HG02973 (cell line): ENCODE results near the gene ULBP3.
A peak's percentile ranks its signal among the peaks of the same experiment; 100 is the strongest.

Source experiments
- ATAC-seq: cut with Tn5 transposase; IDR thresholded peaks from one replicate; pipeline ENCODE4 v1.9.1; 2021; ENCODE audit warnings: moderate library complexity; ENCODE audit not compliant: unreplicated experiment

The ULBP3 gene

GRCh38 chr6:150068720-150069648, at the start of gene ULBP3:
ULBP3 (minus strand) TSS chr6:150069121; CDS start chr6:150069066, 55 bp downstream.
- peak; percentile 65 for ATAC-seq

DNA sequence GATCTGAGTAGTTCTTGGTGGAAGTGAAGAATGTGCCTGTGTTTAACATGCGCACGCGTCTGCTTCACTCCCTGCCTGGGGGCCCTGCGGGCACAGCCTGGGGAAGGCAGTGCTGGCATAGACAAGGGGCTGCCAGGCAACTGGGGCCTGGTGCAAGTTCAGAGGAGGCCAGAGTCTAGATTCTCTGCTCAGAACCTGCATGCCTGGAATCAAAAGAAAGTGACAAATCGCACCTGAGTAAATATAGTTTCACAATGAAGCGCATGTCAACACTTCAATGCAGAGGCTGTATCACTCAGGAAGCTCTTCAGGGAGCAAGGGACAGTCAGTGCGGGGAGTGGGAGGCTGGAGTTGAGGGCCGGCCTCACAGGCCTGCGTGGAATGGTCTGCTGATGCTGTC, 49.7 kb upstream of the ULBP3 start:
- no peak for ATAC-seq

DNA sequence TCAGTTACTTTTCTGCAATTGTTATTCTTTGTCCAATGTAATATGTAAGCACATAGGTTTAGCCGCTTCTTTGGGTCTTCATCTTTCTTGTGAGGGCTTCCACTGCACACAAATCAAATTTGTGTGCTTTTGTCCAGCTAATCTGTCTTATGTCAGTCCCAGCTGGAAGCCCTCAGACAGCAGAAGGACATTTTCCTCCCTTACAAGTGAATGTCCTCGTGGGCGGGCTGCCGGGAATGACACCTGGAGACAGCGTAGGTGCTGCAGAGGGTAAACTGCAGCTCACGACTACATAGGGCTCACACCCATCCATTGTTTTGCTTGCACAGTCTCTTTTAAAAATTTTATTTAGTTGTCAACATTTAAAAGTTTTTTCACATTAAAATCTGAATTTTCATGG, 49.3 kb upstream of the ULBP3 start:
- ATAC-seq: no peak

DNA sequence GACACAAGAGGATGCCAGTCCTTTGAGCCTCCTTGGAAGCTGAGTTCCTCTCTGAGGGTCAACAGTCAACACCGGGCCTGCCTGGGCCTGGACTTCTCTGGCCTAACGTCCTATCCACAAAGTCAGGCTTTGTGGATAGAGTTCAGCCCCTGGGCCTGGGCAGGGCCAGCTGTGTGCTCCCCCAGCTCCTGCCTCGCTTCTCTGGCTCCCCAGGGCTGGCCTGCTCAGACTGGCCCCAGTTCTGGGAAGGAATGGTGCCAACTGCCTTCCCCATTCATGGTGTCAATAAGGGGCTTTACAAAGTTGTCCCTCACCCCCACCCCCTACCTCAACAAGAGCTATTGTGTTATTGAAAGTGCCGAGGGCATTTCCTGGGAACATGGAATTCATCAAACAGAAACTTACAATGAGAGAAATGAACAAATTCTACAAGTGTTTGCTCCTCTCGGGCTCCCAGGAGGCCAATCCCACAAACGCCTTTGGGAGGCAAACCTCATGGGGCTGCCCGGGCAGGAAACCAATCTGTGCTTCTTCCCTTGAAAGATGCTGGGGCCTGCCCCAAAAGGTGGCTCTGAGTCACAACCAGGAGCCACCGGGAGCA, 47.4 kb upstream of the ULBP3 start:
- ATAC-seq: no peak

GRCh38 chr6:150115769-150116168, 46.8 kb upstream of the ULBP3 start:
- no peak for ATAC-seq

GRCh38 chr6:150112233-150112632, 43.3 kb upstream of the ULBP3 start:
- ATAC-seq: no peak

DNA sequence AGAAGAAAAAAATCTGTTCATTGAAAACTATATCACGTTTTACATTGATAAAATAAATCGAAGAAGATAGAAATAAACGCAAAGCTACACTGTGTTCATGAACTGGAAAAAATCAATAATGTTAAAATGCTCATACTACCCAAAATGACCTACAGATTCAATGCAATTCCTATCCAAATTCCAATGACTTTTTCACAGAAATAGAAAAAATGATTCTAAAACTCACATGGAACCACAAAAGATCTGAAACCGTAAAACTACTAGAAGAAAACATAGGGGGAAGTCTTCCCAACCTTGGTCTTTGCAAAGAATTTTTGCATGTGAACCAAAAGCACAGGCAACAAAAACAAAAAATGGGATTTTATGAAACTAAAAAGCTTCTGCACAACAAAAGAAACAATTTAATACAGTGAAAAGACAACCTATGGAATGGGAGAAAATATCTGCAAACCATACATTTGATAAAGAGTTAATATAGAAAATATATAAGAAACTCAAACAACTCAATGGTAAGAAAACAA, 33.9 kb upstream of the ULBP3 start:
- no peak for ATAC-seq

DNA sequence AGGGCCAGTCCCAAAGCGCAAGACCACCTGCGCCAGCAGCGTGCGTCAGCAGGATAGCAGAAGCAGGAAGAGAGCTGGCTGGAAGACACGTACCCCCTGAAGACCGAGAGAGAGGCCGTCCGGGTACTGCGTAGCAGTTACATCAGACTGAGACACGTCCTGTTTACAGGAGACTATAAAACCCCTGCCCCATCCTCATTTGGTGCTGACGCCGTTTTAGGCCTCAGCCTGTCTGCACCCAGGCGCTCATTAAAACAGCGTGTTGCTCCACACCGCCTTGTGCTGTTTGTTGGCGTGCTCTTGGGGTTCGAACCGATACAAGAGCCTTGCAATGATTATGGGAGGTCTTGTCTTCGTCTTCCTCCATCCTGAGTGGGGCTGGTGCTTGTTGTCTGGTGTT, 31.8 kb upstream of the ULBP3 start:
- no peak for ATAC-seq

DNA sequence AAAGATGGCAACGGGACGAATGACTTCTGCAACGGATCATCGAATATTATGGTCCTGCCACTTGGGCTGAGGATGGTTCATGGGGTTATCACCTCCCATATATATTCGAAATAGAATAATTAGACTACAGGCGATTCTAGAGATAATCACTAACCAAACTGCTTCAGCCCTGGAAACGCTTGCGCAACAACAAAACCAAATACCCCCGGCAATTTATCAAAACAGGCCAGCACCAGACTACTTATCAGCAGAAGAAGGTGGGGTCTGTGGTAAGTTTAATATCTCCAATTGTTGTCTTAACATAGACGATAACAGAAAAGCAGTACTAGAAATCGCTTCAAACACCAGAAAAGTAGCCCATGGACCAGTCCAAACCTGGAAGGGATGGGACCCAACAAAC, 31.0 kb upstream of the ULBP3 start:
- ATAC-seq: no peak

GRCh38 chr6:150099546-150099945, 30.6 kb upstream of the ULBP3 start:
- ATAC-seq: no peak

- no peak for ATAC-seq
These were observed 29.2 kb upstream of the ULBP3 start for GRCh38 chr6:150098155-150098554.

GRCh38 chr6:150093397-150093796, 24.5 kb upstream of the ULBP3 start:
- ATAC-seq: no peak

- ATAC-seq: no peak
These were observed 22.6 kb upstream of the ULBP3 start for GRCh38 chr6:150091476-150091875.

- ATAC-seq: no peak
These were observed 21.4 kb upstream of the ULBP3 start for GRCh38 chr6:150090328-150090727.

DNA sequence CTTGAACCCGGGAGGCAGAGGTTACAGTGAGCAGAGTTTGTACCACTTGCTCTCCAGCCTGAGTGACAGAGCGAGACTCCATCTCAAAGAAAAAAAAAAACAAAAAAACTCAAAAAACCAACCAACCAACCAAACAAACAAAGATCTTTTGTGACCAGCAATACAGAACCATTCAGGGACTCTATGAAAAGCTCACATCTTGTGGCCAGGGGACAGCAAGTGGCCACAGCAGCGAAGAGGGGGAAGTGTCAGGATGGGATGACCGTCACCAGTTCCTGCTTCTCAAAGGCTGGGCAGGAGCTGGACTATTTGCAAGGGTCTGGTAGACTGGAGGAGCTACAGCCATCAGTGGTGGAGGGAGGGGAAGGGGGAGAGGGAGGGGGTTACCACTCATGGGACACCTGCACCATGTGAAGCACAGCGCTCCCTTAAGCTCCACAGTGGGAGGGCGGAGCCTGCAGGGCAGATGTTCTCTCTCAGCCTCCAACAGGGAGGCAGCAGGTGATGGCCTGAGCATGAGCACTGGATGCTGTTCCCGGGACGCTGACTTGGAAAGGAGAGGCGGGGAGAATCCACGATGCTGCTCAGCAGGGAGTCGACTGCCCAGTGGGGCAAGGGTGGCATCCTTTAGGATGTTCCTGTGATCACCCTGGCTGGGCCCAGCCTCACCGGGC, 19.7 kb upstream of the ULBP3 start:
- ATAC-seq: no peak

DNA sequence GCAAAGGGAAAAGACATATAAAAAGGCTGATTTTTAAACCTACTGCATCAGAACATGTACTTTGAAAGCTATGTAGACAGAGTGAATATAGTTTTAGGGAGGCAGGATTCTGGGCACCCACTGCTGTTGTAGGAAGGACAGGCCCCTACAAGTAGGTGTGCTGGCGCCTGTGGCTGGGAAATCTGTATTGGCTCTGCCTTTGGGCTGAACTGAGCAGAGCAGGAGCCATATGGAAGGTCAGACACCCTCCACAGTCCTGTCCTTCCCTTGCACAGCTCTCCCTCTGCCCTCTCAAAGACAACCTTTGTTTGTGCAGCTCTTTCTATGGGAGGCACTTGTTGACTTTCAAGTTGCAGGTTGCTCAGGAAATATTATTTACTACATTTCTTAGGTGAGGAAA, 18.4 kb upstream of the ULBP3 start:
- no peak for ATAC-seq

DNA sequence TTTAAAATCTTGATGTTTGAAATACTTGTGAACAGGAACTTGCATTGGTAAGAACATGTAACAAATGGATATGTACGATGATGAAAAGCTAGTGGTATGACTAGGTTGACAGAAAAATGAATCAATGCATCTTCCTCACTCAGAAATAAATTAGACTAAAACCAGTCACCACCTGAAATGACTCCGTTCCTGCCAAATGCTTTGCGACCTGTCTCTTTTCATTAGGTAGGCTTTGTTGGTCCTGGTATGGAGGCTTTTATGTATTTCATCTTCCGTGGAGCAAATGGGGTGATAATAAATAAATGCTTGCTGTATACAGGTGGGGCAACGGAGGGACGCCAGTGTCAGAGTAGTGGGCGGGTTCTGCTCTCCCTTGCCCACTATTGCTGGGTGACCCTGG, 17.1 kb upstream of the ULBP3 start:
- ATAC-seq: no peak

DNA sequence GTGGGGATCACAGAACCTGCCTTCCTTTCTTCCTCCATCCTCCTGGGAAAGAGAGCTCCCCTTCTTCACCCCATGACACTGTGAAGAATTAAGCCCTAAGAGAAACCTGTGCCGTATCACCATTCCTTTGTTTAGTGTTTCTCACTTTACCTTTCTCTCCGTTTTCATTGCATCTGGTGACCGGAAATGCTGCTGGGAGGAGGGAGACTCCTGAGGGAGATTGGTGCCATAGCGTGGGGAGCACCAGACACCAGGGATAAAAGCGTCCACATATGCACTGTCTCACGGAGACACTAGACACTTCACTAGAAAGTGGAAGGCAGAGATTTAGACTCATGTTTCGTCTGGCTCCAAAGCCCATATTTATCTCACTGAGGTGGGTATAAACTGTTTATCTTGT, 15.5 kb upstream of the ULBP3 start:
- no peak for ATAC-seq

- no peak for ATAC-seq
These were observed 14.9 kb upstream of the ULBP3 start for GRCh38 chr6:150083839-150084238.

DNA sequence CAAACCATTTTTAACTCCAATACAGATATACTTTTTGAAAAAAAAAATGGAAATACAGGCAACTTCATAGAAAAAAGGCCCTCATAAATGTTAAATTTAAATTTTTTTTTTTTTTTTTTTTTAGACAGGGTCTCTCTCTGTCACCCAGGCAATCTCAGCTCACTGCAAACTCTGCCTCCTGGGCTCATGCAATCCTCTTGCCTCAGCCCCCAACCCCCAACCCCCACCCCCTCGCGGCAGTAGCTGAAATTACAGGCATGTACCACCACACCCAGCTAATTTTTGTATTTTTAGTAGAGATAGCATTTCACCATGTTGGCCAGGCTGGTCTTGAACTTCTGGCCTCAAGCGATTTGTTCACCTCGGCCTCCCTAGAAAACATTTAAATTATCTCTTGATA, 12.8 kb upstream of the ULBP3 start:
- no peak for ATAC-seq

GRCh38 chr6:150079604-150080003, 10.7 kb upstream of the ULBP3 start:
- ATAC-seq: no peak

GRCh38 chr6:150078788-150079187, 9.9 kb upstream of the ULBP3 start:
- ATAC-seq: no peak
